ENCODE results near the gene STAT3.
"Not testable (repeated sequence)": the region's sequence is repeated elsewhere in the genome, so short reads cannot be mapped to it uniquely, and the experiment has no call there.

The STAT3 gene

DNA sequence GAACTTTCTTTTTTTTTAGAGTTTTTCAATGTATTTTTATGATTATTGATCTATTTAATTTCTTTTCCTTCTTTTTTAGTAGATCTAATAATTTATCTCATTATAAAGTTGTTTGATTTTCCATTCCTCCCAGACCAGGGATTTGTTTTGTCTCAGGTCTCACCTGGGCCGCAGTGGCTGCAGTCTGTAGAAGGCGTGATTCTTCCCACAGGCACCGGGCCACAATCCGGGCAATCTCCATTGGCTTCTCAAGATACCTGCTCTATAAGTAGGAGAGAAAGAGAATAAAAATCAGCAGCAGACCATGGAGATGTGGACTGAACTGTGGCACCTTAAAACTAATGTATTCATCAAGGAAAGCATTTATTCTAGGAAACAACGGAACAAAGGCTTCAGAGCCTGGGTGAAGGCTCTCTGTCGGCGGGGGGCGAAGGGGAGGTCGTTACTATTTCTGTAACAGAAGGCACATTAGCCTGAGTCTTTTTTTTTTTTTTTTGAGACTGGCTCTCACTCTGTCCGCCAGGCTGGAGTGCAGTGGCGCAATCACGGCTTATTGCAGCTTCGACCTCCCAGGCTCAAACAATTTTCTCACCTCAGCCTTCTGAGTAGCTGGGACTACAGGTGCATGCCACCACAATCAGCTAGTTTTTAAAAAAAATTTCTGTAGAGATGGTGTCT is 42.7 kb downstream of the STAT3 start:
- DNase-seq: no peak

DNA sequence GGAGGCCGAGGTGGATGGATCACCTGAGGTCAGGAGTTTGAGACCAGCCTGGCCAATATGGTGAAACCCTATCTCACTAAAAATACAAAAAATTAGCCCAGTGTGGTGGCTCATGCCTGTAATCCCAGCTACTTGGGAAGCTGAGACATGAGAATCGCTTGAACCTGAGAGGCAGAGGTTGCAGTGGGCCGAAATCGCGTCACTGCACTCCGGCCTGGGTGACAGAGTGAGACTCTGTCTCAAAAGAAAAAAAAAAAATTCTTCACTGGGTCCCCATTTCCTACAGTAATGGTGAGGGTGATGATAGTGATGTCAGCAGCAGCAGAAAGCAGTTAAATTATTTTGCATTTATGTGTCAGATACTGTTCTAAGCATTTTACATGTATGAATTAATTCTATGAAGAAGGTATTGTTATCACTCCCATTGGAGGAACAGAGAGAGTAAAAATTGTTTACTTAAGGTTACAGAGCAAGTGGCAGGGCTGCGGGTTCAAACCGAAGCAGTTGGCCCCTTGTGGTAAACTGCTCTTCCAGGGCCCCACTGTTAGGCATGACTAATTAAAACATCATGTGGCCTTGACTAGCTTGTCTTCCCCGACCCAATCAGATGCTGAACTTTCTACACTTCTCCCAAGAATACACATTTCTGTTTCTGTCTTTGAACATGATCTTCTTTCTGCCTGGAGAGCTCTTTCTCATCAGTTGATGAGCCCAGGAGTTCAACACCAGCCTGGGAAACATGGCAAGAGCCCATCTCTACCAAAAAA is 45.8 kb downstream of the STAT3 start:
- no peak for DNase-seq

DNA sequence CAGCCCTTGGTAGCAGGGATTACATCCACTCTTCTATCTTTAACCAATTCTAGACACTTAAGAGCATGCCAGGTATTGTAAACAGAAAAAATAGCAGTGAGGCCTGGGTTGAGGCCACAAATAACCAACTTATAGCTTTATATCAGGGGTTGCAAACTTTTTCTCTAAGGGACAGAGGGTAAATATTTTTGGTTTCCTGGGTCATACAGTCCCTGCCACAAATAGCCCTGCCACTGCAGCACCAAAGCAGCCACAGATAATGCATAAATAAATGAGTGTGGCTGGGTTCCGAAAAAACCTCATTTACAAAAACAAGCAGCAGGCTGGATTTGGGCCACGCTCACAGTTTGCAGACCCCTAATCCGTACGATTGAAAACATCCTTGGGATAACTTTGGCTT is 46.7 kb downstream of the STAT3 start:
- no peak for DNase-seq

DNA sequence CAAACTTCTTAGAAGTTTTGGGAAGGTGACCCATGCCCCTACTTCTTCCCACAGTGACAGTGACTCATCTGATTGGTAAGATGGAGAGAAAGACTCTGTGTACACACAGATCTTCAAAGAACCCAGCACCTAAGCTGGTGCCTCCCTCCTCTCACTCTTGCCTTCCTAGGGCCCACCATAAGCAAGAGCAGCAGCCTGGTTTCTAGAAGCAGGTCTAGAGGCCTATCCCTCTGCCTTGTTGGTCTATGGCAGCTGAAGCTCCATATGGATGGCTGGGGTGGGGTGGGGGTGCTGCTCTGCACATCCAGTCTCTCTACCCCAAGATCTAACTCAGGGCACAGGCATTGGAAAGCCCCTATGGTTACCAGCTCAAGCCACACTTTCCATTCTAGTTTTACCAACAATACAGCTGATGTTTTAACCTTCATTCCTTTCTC is 47.5 kb downstream of the STAT3 start:
- no peak for DNase-seq

DNA sequence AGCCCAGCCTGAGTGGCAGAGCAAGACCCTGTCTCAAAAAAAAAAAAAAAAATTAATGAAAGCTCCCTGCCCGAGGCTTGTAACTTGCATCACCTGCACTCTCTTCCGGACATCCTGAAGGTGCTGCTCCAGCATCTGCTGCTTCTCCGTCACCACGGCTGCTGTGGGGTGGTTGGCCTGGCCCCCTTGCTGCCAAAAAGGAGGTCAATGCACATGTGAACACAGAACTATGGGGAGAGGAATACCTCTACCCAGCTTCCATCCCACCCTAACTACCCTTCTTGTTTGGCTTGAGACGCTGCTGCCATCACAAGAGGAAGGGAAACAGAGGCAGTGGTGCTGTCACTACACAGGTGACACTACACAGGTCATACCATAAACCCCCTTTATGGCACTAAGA is 49.0 kb downstream of the STAT3 start:
- no peak for DNase-seq

DNA sequence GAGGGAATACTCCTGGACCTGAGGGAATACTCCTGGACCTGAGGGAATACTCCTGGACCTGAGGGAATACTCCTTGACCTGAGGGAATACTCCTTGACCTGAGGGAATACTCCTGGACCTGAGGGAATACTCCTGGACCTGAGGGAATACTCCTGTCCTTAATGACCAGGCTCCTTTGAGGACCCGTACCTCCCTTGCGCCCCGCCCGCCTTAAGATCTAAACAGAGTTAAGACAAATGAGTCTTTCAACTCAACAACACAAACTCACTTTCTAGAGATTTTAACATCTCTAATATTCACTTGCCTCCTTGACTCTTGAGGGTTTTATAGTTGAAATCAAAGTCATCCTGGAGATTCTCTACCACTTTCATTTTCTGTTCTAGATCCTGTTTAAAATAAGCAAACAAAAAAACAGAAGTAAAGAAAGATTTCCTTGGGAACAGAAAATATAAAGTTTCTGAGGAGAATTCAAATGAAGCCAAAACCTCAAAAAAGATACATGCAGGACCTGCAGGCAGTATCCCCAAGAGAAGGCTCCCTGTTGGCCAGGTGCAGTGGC is 49.7 kb downstream of the STAT3 start:
- no peak for DNase-seq

DNA sequence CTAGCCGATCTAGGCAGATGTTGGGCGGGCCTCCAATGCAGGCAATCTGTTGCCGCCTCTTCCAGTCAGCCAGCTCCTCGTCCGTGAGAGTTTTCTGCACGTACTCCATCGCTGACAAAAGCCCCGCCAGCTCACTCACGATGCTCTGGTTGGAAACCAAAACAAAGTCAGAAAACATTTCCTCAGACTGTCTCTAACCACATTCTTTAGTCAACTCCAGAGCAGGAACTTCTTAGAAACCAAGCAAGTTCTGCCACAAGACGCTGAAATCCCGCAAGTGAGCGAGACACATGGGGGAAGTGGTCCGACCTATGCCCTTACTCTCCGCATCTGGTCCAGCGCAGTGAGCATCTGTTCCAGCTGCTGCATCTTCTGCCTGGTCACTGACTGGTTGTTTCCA is 50.8 kb downstream of the STAT3 start:
- DNase-seq: no peak

DNA sequence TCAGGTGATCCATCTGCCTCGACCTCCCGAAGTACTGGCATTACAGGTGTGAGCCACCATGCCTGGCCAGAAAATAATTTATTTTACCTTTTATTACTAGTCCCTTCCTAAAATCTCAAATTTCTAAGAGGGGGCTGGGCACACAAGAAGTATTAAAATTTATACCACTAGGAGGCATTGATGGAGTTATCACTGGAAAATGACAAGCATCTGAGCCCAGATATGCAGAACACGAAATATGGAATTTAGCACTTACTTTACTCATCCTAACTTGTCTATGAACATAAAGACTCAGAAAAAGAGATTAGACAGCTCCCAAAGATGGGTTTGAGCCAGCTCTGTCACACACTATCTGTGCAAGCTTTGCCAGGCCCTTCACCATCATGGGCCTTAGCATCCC is 53.6 kb downstream of the STAT3 start:
- peak in 1 of 2 experiments; percentile 18 for DNase-seq

DNA sequence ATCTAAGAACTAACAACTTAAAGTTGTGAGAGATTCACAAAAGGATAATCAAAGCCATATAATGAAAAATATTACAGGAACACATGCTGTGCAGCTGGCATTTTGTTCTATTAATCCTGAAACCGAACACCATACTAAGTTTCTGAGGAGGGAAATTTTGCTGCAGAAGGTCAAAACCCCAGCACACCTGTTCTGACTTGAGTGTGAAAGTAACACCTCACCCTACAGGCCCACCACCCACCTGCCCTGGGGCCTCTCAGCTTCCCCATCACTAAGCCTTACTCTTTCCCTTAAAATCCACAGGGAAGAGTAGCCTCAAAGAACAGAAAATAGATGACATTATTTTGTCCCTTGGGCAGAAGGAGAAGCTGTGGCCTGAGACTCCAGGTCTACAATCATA is 55.2 kb downstream of the STAT3 start:
- no peak for DNase-seq

DNA sequence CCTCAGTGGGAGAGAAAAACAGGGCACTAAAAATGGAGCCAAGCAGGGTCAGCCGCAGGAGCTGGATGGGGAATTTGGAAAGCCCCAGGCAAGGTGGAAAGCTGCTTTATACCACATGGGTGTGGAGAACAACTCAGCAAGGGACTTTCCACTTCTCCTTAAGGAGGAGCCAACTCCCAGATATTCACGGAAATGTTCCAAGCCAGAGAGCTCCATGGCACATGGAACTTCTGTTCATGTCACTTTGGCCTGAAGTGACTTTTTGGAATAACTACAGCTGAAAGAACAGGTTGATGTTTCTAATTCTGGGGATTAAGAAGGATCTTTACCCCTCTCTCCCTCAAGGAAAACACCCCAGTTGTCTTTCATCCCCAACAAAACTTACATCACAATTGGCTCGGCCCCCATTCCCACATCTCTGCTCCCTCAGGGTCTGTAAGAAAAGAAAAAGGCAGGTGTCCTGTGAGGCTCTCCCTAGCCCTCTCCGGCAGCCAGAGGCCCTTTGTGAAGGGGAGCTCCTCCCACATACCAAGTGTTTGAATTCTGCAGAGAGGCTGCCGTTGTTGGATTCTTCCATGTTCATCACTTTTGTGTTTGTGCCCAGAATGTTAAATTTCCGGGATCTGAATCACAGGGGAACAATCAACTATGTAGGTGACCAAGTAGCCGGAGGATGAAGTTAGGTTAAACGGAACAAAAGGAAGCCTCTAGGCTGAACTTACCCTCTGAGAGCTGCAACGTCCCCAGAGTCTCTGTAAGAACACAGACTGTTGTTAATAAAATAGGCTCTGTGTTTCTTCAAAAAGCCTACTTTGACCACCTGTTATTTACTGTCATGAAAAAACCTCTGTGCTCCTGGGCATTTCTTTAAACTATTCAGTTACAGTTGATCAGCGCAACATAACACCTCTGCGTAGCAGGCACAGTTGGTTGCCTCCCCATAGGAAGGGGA is 58.9 kb downstream of the STAT3 start:
- DNase-seq: peak; percentile 39 to 83

DNA sequence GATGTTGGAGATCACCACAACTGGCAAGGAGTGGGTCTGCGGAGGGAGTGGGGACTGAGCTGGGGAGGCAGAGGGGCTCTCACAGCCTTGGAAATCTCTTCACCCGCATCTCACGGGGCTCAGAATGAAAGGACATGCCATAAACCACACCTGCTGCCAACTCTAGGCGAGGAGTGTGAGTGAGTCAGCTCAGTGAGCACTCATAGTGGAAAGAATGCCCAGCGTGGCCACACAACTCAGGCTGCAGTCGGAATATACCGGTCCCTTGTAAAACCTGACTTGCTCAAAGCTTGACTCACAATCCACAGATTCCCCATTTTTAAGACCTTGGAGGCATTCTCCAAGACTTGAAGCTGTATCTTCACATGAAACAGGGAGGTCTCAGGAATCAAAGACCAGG is 63.2 kb downstream of the STAT3 start:
- peak; percentile 73 to 88 for DNase-seq

DNA sequence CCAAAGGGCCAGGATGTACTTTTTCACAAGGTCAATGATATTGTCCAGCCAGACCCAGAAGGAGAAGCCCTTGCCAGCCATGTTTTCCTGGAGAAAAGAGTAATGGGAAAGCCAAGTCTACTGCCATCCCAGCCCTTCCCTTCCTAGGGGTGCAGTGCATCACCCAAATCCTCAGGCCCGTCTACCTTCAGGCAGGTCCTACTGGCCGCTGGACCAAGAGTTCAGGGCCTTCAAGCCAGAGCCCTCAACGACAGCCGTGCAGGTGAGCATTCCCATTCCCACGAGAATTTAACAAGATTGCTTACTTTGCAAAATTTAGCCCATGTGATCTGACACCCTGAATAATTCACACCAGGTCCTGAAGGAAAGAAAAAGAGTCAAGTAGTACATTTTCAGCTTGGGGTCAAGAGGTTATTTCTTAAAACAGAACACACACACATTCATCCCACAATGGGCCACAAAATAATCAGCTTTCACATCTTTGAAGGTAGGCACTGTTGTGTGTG is 64.9 kb downstream of the STAT3 start:
- no peak for DNase-seq

DNA sequence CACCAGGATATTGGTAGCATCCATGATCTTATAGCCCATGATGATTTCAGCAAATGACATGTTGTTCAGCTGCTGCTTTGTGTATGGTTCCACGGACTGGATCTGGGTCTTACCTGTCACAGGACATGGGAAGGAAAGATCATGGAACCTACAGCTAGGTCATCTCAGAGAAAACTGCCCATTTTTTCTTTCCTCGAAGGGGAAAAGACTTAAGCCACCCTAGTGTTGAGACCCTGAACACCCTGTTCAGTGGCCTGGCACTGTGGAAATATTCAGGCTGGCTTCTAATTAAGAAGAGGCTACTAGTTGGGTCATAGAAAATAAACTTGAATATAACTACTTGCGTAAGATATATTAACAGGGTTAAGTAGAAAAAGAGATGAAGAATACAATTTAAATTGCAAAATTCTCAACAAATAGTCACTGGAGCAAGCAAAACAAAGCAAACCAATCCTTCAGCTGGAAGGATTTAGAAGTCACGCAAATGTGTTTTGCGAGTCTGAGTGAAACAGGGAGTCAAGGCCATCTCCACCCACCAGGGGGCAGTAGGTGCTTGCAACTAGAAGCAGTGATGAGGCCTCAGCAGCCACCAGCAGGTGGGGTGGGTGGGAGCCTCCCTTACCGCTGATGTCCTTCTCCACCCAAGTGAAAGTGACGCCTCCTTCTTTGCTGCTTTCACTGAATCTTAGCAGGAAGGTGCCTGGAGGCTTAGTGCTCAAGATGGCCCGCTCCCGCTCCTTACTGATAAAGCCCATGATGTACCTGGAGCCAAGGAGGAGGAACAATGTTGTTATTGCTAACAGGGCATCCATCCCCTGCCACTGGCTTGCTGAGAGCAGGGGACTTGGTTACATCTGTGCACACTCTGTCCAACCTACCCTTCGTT is 65.6 kb downstream of the STAT3 start:
- DNase-seq: peak; percentile 74 to 91

DNA sequence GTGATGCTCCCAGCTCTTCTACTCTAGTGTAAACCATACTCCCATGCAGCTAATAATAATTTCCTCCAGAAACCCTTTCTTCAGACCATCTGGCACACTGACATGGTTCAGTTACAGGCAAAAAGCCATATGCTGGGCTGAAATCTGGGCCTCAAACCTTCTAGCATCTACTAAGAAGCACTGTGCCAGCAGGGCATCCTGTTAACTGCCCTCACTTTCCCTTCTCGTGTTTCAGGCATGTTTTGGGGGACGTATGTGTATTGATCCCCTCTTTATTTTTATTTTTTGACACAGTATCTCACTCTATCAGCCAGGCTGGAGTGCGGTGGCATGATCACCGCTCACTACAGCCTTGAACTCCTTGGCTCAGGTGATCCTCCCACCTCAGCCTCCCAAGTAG is 66.7 kb downstream of the STAT3 start:
- DNase-seq: no peak

DNA sequence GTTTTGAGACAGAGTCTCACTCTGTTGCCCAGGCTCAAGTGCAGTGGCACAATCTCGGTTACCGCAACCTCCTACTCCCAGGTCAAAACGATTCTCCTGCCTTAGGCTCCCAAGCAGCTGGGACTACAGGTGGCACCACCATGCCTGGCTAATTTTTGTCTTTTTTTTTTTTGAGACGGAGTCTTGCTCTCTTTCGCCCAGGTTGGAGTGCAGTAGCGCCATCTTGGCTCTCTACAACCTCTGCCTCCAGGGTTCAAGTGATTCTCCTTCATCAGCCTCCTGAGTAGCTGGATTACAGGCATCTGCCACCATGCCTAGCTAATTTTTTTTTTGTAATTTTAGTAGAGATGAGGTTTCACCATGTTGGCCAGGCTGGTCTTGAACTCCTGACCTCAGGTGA is 70.3 kb downstream of the STAT3 start:
- not testable (repeated sequence) for DNase-seq

DNA sequence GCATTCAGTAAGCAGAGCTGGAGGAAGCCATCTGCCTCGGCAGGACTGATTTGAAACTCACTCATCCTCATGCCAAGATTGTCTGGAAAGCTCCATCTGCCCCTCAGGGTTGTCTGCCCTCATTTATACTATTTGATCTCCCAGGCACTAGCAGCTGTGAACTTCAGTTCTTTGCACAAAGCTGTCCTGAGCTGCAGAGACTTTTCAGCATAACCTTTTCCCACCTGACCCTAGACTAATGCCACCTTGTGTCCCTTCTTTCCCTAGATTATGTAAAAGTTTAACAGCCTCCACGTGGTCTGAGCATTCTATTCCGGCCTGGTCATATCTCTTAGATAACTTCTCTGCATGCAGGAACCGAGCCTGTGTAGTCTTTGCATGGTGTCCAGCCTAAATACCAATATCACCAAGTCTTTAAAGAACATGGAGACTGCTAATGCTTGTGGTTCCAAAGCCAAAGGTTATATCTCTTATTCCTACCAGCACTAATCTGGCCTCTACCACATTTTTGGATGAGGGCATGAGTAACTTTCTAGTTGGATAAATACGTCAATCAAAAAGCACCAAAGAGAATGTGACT is 70.9 kb downstream of the STAT3 start:
- DNase-seq: no peak

DNA sequence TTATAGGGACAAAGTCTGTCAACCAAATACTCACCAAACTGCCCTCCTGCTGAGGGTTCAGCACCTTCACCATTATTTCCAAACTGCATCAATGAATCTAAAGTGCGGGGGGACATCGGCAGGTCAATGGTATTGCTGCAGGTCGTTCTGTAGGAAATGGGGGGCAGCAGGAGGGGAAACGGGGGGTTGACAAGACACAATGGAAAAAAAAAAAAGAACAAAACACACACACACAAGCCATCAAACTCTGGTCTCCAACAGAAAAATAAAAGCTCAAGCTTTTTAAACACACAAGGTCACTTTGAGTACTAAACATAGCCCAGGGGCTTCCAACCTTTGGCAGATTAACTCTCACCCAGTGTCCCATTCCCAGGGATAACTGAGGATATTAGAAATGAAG is 71.5 kb downstream of the STAT3 start:
- DNase-seq: no peak

DNA sequence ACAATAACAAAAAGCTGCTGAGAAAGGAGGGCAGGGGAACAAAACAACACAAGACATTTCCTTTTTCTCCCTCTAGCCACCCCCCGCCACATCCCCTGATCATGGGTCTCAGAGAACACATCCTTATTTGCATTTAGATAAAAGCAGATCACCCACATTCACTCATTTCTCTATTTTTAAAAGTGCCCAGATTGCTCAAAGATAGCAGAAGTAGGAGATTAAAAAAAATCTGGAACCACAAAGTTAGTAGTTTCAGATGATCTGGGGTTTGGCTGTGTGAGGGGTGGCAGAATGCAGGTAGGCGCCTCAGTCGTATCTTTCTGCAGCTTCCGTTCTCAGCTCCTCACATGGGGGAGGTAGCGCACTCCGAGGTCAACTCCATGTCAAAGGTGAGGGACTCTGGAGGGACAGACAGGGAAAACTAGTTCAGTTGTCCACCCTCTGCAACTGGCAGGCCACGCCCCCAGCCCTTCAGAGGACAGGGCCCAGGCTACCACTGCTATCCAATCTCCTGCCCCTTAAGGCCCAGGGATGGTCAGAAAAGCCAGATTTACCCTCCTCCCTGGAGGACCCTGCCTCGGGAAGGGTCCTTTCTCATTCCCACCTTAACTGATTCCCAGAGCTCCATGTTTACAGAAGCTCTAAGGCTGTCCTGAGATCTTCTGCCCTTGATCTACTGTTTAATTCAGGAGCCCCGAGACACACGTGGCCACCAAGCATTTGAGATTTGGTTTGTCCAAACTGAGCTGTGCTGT is 72.7 kb downstream of the STAT3 start:
- DNase-seq: no peak

DNA sequence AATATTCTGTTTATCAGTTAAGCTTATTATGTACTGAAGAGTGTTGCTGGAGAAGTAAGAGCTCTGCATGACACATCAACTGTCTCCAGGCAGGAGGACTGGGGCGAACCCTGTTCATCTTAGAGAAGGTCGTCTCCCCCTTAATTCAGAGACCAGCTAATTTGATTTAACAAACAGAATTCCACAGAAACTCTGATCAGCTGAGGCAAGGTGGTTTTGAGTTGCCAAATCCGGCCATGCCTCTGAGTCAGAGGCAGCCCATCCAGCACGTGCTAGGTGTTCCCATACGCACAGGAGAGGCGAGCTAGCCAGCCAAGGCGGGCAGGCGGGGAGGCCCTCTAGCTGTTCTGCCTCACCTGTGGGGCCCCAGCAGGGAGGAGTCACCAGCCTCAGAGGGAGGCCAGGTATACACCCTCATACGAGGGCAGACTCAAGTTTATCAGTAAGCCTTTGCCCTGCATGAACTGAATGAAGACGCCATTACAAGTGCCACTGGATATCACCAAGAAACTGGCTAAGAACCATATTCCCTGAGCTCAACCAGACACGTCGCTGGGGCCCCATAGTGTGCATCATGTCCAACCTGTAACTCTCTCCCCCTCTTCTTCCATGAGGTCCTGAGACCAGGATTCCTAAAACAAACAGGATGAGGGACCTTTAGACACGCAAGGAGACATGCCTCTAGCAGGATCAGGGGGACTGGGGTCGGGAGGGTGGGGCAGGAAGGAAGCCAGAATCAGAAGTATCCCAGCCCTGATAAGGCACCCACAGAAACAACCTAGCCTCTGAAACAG is 74.3 kb downstream of the STAT3 start:
- DNase-seq: no peak

DNA sequence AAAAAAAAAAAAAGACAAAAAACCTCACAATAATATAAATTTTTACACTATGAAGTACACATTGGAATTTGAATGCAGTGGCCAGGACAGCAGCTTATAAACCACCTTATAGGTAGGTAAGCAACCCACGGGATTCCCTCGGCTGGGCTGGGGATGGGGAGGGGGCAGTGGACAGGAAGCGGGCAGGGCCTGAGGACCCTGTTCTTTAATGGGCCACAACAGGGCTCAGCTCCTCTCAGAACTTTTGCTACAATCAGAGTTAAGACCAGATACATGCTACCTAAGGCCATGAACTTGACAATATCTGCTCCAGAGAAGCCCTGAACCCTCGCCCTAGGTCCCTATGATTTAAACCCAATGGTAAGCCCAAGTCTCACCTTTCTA is 74.9 kb downstream of the STAT3 start:
- DNase-seq: no peak
